Pancreas (tissue), 10 donors: ENCODE measurements around the gene UBXN7. TPM values are rescaled to one million over a fixed set of nuclear protein-coding genes. Genes with fewer than 3 reads are reported as not detected.

Experiments
- ATAC-seq, 4 donors: fragments of 200-7000 bp; cut with Tn5 transposase; one replicate each; pipeline versions ENCODE4 v1.8.0 to v1.9.1; 2020; ENCODE audit warnings: mild to moderate bottlenecking in 4 of 4, moderate library complexity in 4 of 4
- DNase-seq, 6 donors: peaks; one replicate each; pipeline ENCODE4 v3.0.0-alpha.2; 2020
- FAIRE-seq: peaks from 2 replicates; lab custom pipeline; 2012; peaks lifted over from hg19 to GRCh38; lab: Jason Lieb, UNC
- H3K27ac ChIP-seq, 4 donors: fragments of 200-600 bp; sonication (generic); 1 replicate in 3 of 4; 2 replicates in 1 of 4; pipeline versions ENCODE4 v1.5.0 to v1.8.0; 2020
- H3K27me3 ChIP-seq, 4 donors: fragments of 200-600 bp; one replicate each; pipeline ENCODE4 v1.8.0; 2021
- H3K36me3 ChIP-seq, 3 donors: fragments of 200-600 bp; sonication (generic) in 1 of 3; one replicate each; pipeline versions ENCODE4 v1.5.0 to v1.8.0; 2020 to 2021
- H3K4me1 ChIP-seq, 3 donors: fragments of 200-600 bp; one replicate each; pipeline ENCODE4 v1.8.0; 2021
- H3K4me3 ChIP-seq, 4 donors: fragments of 200-600 bp; sonication (generic) in 2 of 4; one replicate each; pipeline versions ENCODE4 v1.5.0 to v1.8.0; 2020 to 2021
- H3K9me3 ChIP-seq, 4 donors: fragments of 200-600 bp; one replicate each; pipeline ENCODE4 v1.8.0; 2021
- CTCF ChIP-seq, 4 donors: fragments of 200-600 bp; sonication (generic) in 3 of 4; IDR thresholded peaks; one replicate each; pipeline versions ENCODE4 v1.5.0 to v1.8.0; 2021; ENCODE audit warnings: antibody characterized with exemption in 4 of 4
- WGBS, 2 donors: extraction: QIAGEN DNeasy Blood & Tissue Kit; methylation state at CpG; one replicate each; pipeline ENCODE4 v1.1.7; 2013; 5-methylcytosine and 5-hydroxymethylcytosine counted together
- intact Hi-C, 3 donors: fragments of 100-400 bp; cut with DNase I; formaldehyde crosslinking; loops; one replicate each; pipeline versions ENCODE4 v1.11.1 to v1.14.2; 2022
- polyA plus RNA-seq, 2 donors: library from polyadenylated mRNA; stranded (reverse); fragments of 200-250 nt; gene quantifications; one replicate each; pipeline ENCODE4 v1.2.3, GENCODE V29; 2013
- total RNA-seq, 6 donors: library from RNA; stranded (reverse); fragmentation: NEBNext Ultra II Directional in 4 of 6; extraction: Animal tissue kit (Norgen Biotek cat#: 25700) in 4 of 6; gene quantifications; one replicate each; pipeline versions ENCODE4 v1.2.1 to v1.2.4, GENCODE V29; 2021 to 2023
- donor health status: healthy with polysubstance abuse.
- donor health status: DM: no; HTN: no; CAD: no; lungs with moderate emphysema.
- donor health status: DM: no; HTN: no; CAD: no.
- donor health status: control.
- donor health status: control.
- donor health status: Bipolar disorder and iron deficiency.
- donor health status: DM: yes; HTN: yes; CAD: no.
- donor health status: DM: no; HTN: no; CAD: no.
- donor health status: DM: no; HTN: no; CAD: no.
- donor health status: DM: yes; HTN: yes; CAD: no.

Gene UBXN7
- total and polyA plus RNA-seq, 8 donors, result 4.2 to 39.0 (median 21.1) TPM

DNA sequence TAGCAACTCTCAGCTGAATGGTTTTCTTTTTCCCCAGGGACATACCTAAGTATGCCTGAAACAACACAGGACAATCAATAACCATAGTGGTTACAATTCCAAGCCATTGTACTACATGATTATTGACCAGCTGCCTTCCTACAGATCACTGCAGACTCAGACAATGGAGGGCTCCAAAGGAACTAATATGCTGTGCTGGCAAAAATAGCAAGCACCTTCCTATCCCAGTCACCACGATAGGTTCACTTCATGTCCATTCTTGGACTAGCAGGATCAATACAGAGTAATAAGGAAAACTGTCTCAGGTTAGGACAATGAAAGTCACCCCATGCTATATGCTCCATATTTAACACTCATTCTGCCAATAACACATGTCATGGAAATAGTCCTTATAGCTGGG is 76.6 kb downstream of the UBXN7 start:
- no peaks in the 10 kb centered on the region for H3K27me3 ChIP-seq
- 92 to 95% methylated on average over 1 of the region's 1 CpG for WGBS, 2 donors
- intact Hi-C loops, result no loop called here

GRCh38 chr3:196354132-196354531 is 78.1 kb downstream of the UBXN7 start:
- H3K36me3 ChIP-seq, result peaks cover 0 to 35% (median 14%) of the 10 kb centered on the region in 3 donors
- 81 to 84% methylated on average over 6 of the region's 6 CpGs for WGBS, 2 donors
- H3K27me3 ChIP-seq, result no peaks in the 10 kb centered on the region
- no peak for DNase-seq
- ATAC-seq, result no peak
- TF ChIP-seq CTCF (IDR thresholded peaks at IDR 0.05), result no peak
- no peak for FAIRE-seq
- no peak overlapping the region for H3K27ac ChIP-seq
- H3K4me1 ChIP-seq, result no peaks in the 10 kb centered on the region
- H3K9me3 ChIP-seq, result no peaks in the 10 kb centered on the region
- H3K4me3 ChIP-seq, result no peak overlapping the region
- intact Hi-C loops, result no loop called here

More for the DNA sequence above, 76.6 kb downstream of the UBXN7 start:
- no peaks in the 10 kb centered on the region for H3K4me1 ChIP-seq
- DNase-seq (no peak), FAIRE-seq (no peak), ATAC-seq (no peak)
- H3K9me3 ChIP-seq, result no peaks in the 10 kb centered on the region
- H3K27ac ChIP-seq, result no peak overlapping the region
- no peak overlapping the region for H3K4me3 ChIP-seq
- no peak for TF ChIP-seq CTCF (IDR thresholded peaks at IDR 0.05)
- H3K36me3 ChIP-seq, result peaks cover 0 to 35% (median 7%) of the 10 kb centered on the region in 3 donors

DNA sequence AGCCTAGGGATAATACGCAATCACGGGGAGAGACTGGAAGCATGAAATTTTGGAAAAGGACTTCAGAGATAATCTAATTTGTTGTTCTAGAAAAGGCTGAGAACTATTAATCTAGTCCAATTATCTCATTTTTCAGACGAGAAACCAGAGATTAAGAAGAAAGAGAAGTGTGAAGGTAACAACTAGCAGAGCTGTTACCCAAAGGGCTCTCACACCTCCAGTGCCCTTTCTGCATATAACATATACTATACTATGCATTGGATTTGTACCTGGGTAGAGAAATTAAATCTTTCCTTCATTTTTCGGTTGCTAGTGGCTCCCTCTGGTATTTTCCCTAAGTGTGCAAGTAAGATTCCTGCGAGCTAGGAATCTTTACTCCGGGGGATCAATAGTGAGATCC is 80.7 kb downstream of the UBXN7 start:
- Histone ChIP-seq H3K4me3 (no peak overlapping the region), H3K27me3 (no peaks in the 10 kb centered on the region), H3K27ac (no peak overlapping the region), H3K36me3 (peaks cover 0 to 14% (median 13%) of the 10 kb centered on the region in 3 donors), H3K4me1 (no peaks in the 10 kb centered on the region), H3K9me3 (no peaks in the 10 kb centered on the region)
- no peak for TF ChIP-seq CTCF (IDR thresholded peaks at IDR 0.05)
- no peak for ATAC-seq
- 71 to 91% methylated on average over 6 of the region's 6 CpGs for WGBS, 2 donors
- DNase-seq, result no peak
- intact Hi-C loops, result no loop called here
- FAIRE-seq, result no peak

- Histone ChIP-seq H3K4me1 (no peaks in the 10 kb centered on the region), H3K4me3 (no peak overlapping the region), H3K36me3 (peaks cover 0 to 14% (median 0%) of the 10 kb centered on the region in 3 donors), H3K9me3 (no peaks in the 10 kb centered on the region), H3K27me3 (no peaks in the 10 kb centered on the region), H3K27ac (no peak overlapping the region)
- DNase-seq, result no peak
- no peak for TF ChIP-seq CTCF (IDR thresholded peaks at IDR 0.05)
- intact Hi-C loops, result no loop called here
- no peak for ATAC-seq
- no peak for FAIRE-seq
Observed at GRCh38 chr3:196350067-196350466, 82.2 kb downstream of the UBXN7 start.

- peaks cover 0 to 9% (median 0%) of the 10 kb centered on the region in 3 donors for H3K36me3 ChIP-seq
- ATAC-seq (no peak), DNase-seq (no peak), FAIRE-seq (no peak)
- no peak overlapping the region for H3K27ac ChIP-seq
- 88 to 93% methylated on average over 3 of the region's 3 CpGs for WGBS, 2 donors
- H3K4me3 ChIP-seq, result no peak overlapping the region
- intact Hi-C loops, result no loop called here
- H3K9me3 ChIP-seq, result no peaks in the 10 kb centered on the region
- no peaks in the 10 kb centered on the region for H3K27me3 ChIP-seq
- H3K4me1 ChIP-seq, result no peaks in the 10 kb centered on the region
- no peak for TF ChIP-seq CTCF (IDR thresholded peaks at IDR 0.05)
Observed at GRCh38 chr3:196348698-196349097, 83.5 kb downstream of the UBXN7 start.
